Progenitor cell of endocrine pancreas (in vitro differentiated cells): ENCODE measurements around the gene RAPGEF4. TPM values are rescaled to one million over a fixed set of nuclear protein-coding genes. Genes with fewer than 3 reads are reported as not detected.

Experiments used
- DNase-seq: peaks from one replicate; pipeline ENCODE4 v3.0.0; 2021; ENCODE audit warnings: low spot score; ENCODE audit not compliant: unreplicated experiment
- H3K27ac Mint-ChIP-seq: 2 replicates; pipeline ENCODE4 v1.8.0; 2021; ENCODE audit warnings: mild to moderate bottlenecking, moderate library complexity, mixed read lengths
- H3K27me3 Mint-ChIP-seq: 2 replicates; pipeline ENCODE4 v1.8.0; 2021; ENCODE audit warnings: mixed read lengths
- H3K36me3 Mint-ChIP-seq: 2 replicates; pipeline ENCODE4 v1.8.0; 2022; ENCODE audit warnings: mixed read lengths; ENCODE audit not compliant: insufficient read depth
- H3K4me1 Mint-ChIP-seq: 2 replicates; pipeline ENCODE4 v1.8.0; 2021; ENCODE audit warnings: low read depth, mixed read lengths
- H3K4me3 Mint-ChIP-seq: 2 replicates; pipeline ENCODE4 v1.8.0; 2021; ENCODE audit warnings: low read depth, mild to moderate bottlenecking, moderate library complexity, mixed read lengths
- H3K9me3 Mint-ChIP-seq: 2 replicates; pipeline ENCODE4 v1.8.0; 2021; ENCODE audit warnings: low read depth, mixed read lengths
- total RNA-seq: library from RNA; stranded (reverse); gene quantifications from 2 replicates; pipeline ENCODE4 v1.2.1, GENCODE V29; 2021
- TF ChIP-seq, protein P1 (sequence below): fragments of 200-600 bp; sonication (generic); IDR thresholded peaks from one replicate; pipeline ENCODE4 v1.5.0; 2021; ENCODE audit warnings: antibody characterized with exemption, mild to moderate bottlenecking; ENCODE audit not compliant: unreplicated experiment

RAPGEF4 gene
- total RNA-seq, 1 donor from 2014 or later = 8.6 TPM

DNA sequence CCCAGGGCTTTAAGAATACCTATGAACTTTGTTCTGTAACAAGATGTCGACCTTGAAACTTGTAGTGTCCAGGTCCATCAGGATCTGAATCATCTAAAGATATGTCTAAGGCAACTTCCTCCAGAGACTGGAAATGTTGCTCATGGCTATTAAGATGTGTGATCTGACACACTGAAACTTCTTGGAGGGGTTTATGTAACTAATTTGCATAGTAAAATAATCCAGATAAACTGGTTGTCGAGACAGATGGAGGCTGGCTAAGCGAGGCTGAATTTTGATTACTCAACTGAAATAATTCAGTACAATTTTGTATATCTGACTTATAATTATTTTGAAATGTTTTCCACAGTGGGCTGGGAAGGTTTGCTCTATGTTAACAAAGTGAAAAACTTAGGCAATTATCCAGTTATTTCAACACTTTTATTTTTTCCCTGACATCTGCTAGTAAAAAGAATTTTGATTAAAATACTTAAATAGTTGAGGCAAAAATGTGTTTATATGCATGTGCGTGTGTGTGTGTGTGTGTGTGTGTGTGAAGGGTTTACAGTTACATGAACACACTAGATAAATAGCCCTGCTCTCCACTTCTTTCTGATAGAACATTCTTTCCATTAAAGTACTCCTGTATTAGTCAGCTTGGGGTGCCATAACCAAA lies 328.6 kb downstream of the RAPGEF4 start:
- H3K9me3 Mint-ChIP-seq = no peaks in the 10 kb centered on the region
- no peaks in the 10 kb centered on the region for H3K4me1 Mint-ChIP-seq
- TF ChIP-seq, protein P1, sequence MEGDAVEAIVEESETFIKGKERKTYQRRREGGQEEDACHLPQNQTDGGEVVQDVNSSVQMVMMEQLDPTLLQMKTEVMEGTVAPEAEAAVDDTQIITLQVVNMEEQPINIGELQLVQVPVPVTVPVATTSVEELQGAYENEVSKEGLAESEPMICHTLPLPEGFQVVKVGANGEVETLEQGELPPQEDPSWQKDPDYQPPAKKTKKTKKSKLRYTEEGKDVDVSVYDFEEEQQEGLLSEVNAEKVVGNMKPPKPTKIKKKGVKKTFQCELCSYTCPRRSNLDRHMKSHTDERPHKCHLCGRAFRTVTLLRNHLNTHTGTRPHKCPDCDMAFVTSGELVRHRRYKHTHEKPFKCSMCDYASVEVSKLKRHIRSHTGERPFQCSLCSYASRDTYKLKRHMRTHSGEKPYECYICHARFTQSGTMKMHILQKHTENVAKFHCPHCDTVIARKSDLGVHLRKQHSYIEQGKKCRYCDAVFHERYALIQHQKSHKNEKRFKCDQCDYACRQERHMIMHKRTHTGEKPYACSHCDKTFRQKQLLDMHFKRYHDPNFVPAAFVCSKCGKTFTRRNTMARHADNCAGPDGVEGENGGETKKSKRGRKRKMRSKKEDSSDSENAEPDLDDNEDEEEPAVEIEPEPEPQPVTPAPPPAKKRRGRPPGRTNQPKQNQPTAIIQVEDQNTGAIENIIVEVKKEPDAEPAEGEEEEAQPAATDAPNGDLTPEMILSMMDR = no peak
- H3K27ac Mint-ChIP-seq = no peak overlapping the region
- no peaks in the 10 kb centered on the region for H3K36me3 Mint-ChIP-seq
- H3K4me3 Mint-ChIP-seq = no peak overlapping the region
- H3K27me3 Mint-ChIP-seq = no peaks in the 10 kb centered on the region
- no peak for DNase-seq

DNA sequence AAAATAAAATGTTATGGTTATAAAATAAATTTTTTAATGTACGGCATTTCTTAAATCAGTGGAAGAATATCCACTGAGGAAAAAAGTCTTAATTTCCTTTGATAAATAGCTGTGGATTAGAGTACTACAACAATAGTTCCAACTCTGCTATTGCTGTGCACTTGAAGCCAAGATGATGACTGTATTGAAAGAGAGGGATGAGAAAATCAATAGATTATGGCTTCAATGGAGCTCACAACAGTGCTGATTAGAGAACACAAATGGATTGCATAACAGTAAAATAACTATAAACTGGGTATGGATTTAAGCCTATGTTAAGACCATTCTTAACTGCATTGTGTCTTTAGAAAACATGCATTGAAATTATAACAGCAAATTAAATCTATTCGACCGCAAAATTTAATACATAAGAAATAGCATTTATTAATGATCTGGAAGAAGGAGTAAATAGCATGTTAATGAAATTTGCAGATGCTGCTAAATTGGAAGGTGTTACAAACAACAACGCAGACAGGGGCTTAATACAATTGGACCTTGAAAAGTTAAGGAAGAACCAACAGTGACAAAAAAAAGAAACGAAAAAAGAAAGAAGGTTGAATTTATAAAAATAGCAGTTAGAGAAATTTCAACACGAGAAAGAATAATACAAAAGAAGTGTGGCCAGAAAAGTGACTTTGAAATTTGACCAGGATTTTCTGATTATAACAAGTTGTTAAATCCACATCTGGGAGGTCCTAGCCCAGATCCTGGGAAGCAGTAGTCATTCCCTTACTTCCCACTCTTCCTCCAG lies 331.4 kb downstream of the RAPGEF4 start:
- Mint-ChIP-seq H3K4me3 (no peak overlapping the region), H3K4me1 (no peaks in the 10 kb centered on the region), H3K27me3 (peaks cover 10% of the 10 kb centered on the region), H3K36me3 (no peaks in the 10 kb centered on the region), H3K27ac (no peak overlapping the region), H3K9me3 (no peaks in the 10 kb centered on the region)
- DNase-seq = no peak
- TF ChIP-seq, protein P1 = no peak

DNA sequence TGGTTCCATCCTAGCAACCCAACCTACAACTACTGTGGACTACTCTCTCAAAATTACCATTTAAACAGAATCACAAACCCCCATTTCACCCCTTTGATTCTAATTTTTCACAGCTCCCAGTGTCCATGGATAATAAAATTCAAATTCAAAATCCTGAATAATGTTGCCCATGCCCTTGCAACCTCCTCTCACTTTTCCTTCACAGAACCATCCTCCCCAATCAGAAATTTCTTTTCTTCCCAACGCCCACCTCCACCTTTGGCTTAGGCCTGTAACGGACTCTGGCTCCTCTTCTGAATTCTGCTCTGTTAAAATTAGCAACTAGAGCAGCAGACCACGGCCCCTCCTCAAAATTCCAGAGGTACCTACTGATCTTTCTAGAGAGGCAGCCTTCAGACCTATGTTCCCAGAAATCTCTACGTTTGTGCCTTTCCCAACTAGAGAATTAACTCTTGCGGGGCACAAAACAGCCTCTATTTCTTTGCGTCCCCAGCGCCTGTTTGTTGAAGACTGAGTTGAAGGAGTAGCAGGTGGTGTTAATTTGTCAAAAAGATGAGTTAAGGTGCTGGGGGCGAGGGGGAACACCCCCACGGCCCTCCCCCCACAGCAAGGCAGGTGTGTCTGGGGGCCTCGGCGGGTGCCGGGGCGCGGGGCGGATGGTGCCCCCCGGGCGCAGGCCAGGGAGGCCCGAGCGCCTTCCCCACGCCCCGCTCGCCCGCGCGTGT lies 339.6 kb downstream of the RAPGEF4 start:
- peak overlapping the region; percentile 94 for H3K27ac Mint-ChIP-seq
- peaks cover 15% of the 10 kb centered on the region for H3K4me1 Mint-ChIP-seq
- DNase-seq = no peak
- H3K27me3 Mint-ChIP-seq = peaks cover 15% of the 10 kb centered on the region
- H3K36me3 Mint-ChIP-seq = no peaks in the 10 kb centered on the region
- H3K4me3 Mint-ChIP-seq = peak overlapping the region; percentile 83
- TF ChIP-seq, protein P1 = no peak
- no peaks in the 10 kb centered on the region for H3K9me3 Mint-ChIP-seq

DNA sequence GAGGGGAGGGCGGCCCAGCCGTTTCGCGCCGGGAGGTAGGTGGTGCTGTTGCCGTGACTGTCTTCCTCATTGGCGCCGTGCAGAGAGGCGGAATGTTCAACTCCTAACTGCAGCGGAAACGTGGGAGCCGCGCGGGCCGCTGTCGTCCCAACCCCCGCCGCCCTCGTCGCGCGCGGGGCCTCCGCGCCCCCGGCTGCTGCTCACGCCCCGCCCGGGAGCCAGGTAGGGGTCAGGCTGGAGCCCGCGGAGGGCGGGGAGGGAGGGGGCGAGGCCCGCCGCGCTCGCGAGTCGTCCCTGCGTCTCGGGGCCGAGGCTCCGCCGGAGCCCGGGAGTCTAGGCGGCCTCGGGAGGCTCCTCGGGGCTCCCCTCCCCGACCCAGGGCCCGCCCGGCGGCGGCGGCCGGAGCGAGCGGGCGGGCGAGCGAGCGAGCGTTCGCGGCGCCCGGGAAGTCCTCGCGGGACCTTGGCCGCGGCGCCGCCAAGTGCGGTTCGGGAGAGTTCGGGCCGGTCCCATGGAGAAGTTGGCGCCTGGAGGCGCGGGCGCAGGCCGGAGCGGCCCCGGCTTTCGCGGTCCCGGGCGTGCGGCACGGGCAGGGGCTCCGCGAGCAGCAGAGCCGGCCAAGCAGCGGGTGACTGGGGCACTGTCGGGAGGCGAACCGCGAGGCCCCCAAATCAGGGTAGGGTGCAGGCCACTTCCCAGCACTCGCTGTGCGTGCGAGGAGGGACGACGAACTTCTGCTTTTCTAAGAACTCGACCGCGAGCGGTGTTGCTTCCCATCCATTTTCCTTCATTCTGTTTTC lies 340.3 kb downstream of the RAPGEF4 start, which contains the start of gene MAP3K20:
MAP3K20 (plus strand) TSS at position 66 of the 800 bp plus-strand sequence. CDS start 15,186 bp downstream, outside the sequence.
- Mint-ChIP-seq H3K4me1 (peaks cover 15% of the 10 kb centered on the region), H3K9me3 (no peaks in the 10 kb centered on the region), H3K27me3 (peaks cover 13% of the 10 kb centered on the region), H3K36me3 (peaks cover 1% of the 10 kb centered on the region), H3K4me3 (peak within 1 kb of the TSS; percentile 88), H3K27ac (peak within 1 kb of the TSS; percentile 94)
- peak; percentile 44 for DNase-seq
- TF ChIP-seq, protein P1 = peak; percentile 44
